Measurements from ENCODE around the gene PTPRK. TPM values are rescaled to one million over a fixed set of nuclear protein-coding genes. Genes with fewer than 3 reads are reported as not detected.

Gene PTPRK
- total and polyA plus RNA-seq, 4 donors: 12.1 to 61.2 (median 29.1) TPM

DNA sequence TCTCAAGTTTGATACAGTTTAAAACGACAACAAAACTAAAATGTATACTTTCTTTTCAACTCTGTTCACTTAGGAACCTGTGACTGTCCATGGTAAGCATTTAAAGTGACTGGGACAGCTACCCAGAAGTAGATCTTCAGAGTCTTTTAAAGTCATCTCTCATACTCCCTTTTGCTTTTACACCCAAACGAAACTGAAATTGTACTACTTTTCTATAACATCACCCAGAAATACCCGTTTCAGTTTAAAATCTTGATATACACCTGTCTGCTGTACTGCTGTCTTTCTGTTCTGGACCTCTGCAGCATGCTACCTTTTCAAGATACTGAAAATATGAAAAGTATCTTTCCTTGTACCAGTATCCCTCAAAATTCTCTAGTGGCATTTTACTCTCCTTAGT lies 449.2 kb downstream of the PTPRK start:
- Histone ChIP-seq H3K36me3 (ENCODE audit: control insufficient read depth in 4 of 4, insufficient read depth in 3 of 4, low read depth in 1 of 4, low read length in 3 of 4) (peaks cover 0 to 14% (median 2%) of the 10 kb centered on the region in 4 donors), H3K4me1 (ENCODE audit: control insufficient read depth in 4 of 4, insufficient read depth in 4 of 4, low read length in 3 of 4) (no peaks in the 10 kb centered on the region), H3K27ac (ENCODE audit: low read depth in 1 of 2, low read length in 2 of 2) (no peak overlapping the region), H3K4me3 (ENCODE audit: low read depth in 1 of 3, low read length in 3 of 3) (no peak overlapping the region), H3K27me3 (ENCODE audit: control insufficient read depth in 4 of 4, insufficient read depth in 4 of 4, low read length in 3 of 4) (no peaks in the 10 kb centered on the region), H3K9me3 (ENCODE audit: control insufficient read depth in 4 of 4, low read length in 3 of 4) (no peaks in the 10 kb centered on the region), H3K9ac (ENCODE audit: low read depth in 1 of 2, low read length in 2 of 2) (no peak overlapping the region)
- WGBS: 94% methylated on average over 3 of the region's 3 CpGs
- no peak for DNase-seq (ENCODE audit: low spot score)
- TF ChIP-seq, protein P1, sequence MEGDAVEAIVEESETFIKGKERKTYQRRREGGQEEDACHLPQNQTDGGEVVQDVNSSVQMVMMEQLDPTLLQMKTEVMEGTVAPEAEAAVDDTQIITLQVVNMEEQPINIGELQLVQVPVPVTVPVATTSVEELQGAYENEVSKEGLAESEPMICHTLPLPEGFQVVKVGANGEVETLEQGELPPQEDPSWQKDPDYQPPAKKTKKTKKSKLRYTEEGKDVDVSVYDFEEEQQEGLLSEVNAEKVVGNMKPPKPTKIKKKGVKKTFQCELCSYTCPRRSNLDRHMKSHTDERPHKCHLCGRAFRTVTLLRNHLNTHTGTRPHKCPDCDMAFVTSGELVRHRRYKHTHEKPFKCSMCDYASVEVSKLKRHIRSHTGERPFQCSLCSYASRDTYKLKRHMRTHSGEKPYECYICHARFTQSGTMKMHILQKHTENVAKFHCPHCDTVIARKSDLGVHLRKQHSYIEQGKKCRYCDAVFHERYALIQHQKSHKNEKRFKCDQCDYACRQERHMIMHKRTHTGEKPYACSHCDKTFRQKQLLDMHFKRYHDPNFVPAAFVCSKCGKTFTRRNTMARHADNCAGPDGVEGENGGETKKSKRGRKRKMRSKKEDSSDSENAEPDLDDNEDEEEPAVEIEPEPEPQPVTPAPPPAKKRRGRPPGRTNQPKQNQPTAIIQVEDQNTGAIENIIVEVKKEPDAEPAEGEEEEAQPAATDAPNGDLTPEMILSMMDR (IDR thresholded peaks at IDR 0.05; ENCODE audit: low read depth, low read length, missing input control): no peak
- no peak for TF ChIP-seq FOXA1 (IDR thresholded peaks at IDR 0.05)
- TF ChIP-seq GABPA (IDR thresholded peaks at IDR 0.05 in 1 of 2, conservative IDR thresholded peaks at IDR 0.05 in 1 of 2): no peak
- no peak for TF ChIP-seq TAF1 (conservative IDR thresholded peaks at IDR 0.05)

DNA sequence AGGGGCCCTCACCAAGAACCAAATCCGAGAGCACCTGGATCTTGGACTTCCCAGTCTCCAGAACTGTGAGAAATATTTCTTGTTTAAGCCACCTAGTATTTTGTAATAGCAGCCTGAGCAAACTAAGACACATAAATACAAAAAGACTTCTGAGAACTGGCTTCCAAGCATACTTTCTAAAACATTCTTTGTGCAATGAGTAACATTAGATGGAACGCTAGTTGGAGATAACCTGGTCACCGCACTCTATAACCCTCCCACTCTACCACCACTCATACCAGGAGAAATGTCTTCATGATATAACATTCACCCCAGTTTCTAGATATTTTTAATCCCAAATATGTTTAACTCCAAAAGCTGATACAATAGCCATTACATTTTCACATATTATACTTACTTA lies 450.0 kb downstream of the PTPRK start:
- Histone ChIP-seq H3K27ac (ENCODE audit: low read depth in 1 of 2, low read length in 2 of 2) (no peak overlapping the region), H3K27me3 (ENCODE audit: control insufficient read depth in 4 of 4, insufficient read depth in 4 of 4, low read length in 3 of 4) (no peaks in the 10 kb centered on the region), H3K36me3 (ENCODE audit: control insufficient read depth in 4 of 4, insufficient read depth in 3 of 4, low read depth in 1 of 4, low read length in 3 of 4) (peaks cover 0 to 14% (median 2%) of the 10 kb centered on the region in 4 donors), H3K9ac (ENCODE audit: low read depth in 1 of 2, low read length in 2 of 2) (no peak overlapping the region), H3K4me1 (ENCODE audit: control insufficient read depth in 4 of 4, insufficient read depth in 4 of 4, low read length in 3 of 4) (no peaks in the 10 kb centered on the region), H3K9me3 (ENCODE audit: control insufficient read depth in 4 of 4, low read length in 3 of 4) (no peaks in the 10 kb centered on the region), H3K4me3 (ENCODE audit: low read depth in 1 of 3, low read length in 3 of 3) (no peak overlapping the region)
- TF ChIP-seq, protein P1 (IDR thresholded peaks at IDR 0.05; ENCODE audit: low read depth, low read length, missing input control): no peak
- TF ChIP-seq TAF1 (conservative IDR thresholded peaks at IDR 0.05): no peak
- no peak for TF ChIP-seq NR2F2 (IDR thresholded peaks at IDR 0.05)
- no peak for TF ChIP-seq HNF4A (conservative IDR thresholded peaks at IDR 0.05)
- TF ChIP-seq, protein P2, sequence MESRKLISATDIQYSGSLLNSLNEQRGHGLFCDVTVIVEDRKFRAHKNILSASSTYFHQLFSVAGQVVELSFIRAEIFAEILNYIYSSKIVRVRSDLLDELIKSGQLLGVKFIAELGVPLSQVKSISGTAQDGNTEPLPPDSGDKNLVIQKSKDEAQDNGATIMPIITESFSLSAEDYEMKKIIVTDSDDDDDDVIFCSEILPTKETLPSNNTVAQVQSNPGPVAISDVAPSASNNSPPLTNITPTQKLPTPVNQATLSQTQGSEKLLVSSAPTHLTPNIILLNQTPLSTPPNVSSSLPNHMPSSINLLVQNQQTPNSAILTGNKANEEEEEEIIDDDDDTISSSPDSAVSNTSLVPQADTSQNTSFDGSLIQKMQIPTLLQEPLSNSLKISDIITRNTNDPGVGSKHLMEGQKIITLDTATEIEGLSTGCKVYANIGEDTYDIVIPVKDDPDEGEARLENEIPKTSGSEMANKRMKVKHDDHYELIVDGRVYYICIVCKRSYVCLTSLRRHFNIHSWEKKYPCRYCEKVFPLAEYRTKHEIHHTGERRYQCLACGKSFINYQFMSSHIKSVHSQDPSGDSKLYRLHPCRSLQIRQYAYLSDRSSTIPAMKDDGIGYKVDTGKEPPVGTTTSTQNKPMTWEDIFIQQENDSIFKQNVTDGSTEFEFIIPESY (IDR thresholded peaks at IDR 0.05): no peak
- TF ChIP-seq, protein P3, sequence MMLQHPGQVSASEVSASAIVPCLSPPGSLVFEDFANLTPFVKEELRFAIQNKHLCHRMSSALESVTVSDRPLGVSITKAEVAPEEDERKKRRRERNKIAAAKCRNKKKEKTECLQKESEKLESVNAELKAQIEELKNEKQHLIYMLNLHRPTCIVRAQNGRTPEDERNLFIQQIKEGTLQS (IDR thresholded peaks at IDR 0.05): no peak
- no peak for TF ChIP-seq RAD21 (IDR thresholded peaks at IDR 0.05)
- TF ChIP-seq RXRA (IDR thresholded peaks at IDR 0.05): no peak
- DNase-seq (ENCODE audit: low spot score): no peak
- 65% methylated on average over 3 of the region's 3 CpGs for WGBS

DNA sequence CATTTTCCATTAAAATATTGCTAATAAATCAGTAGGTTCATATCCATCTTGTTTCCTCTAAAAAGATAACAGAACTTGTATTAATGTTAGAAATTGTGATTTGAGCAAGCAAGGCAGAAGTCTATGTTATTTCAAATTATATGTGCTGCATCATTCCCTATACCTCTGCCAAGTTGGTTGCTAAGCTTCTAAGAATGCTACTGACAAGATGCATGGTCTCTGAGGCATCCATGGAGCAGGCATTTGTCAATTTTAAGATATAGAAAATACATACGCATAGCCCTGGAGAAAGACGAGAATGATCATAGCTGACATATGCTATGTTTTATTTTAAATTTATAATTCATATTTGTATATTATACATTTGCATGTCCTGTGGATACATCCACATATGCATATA lies 451.2 kb downstream of the PTPRK start:
- Histone ChIP-seq H3K9me3 (ENCODE audit: control insufficient read depth in 4 of 4, low read length in 3 of 4) (no peaks in the 10 kb centered on the region), H3K4me1 (ENCODE audit: control insufficient read depth in 4 of 4, insufficient read depth in 4 of 4, low read length in 3 of 4) (peaks cover 4 to 9% (median 5%) of the 10 kb centered on the region in 4 donors), H3K27me3 (ENCODE audit: control insufficient read depth in 4 of 4, insufficient read depth in 4 of 4, low read length in 3 of 4) (no peaks in the 10 kb centered on the region), H3K27ac (ENCODE audit: low read depth in 1 of 2, low read length in 2 of 2) (no peak overlapping the region), H3K9ac (ENCODE audit: low read depth in 1 of 2, low read length in 2 of 2) (no peak overlapping the region), H3K4me3 (ENCODE audit: low read depth in 1 of 3, low read length in 3 of 3) (no peak overlapping the region), H3K36me3 (ENCODE audit: control insufficient read depth in 4 of 4, insufficient read depth in 3 of 4, low read depth in 1 of 4, low read length in 3 of 4) (peaks cover 0 to 14% (median 2%) of the 10 kb centered on the region in 4 donors)
- no peak for TF ChIP-seq RAD21 (IDR thresholded peaks at IDR 0.05)
- no peak for TF ChIP-seq FOXA2 (IDR thresholded peaks at IDR 0.05)
- TF ChIP-seq GABPA (IDR thresholded peaks at IDR 0.05 in 1 of 2, conservative IDR thresholded peaks at IDR 0.05 in 1 of 2): no peak
- WGBS: 97% methylated on average over 2 of the region's 2 CpGs
- no peak for DNase-seq (ENCODE audit: low spot score)

Data from liver (tissue), 9 donors.